22Rv1 (cell line): ENCODE data around the gene EHBP1.

Source experiments
- H3K27ac ChIP-seq: fragments of 450-650 bp; 2 replicates; pipeline ENCODE4 v1.5.1; 2017
- ZFX ChIP-seq: fragments of 450-650 bp; IDR thresholded peaks from 2 replicates; pipeline ENCODE4 v1.6.1; 2017; ENCODE audit warnings: antibody characterized with exemption, borderline replicate concordance
- TF ChIP-seq, protein P1 (sequence below): fragments of 450-650 bp; IDR thresholded peaks from 2 replicates; pipeline ENCODE4 v1.5.1; 2017; ENCODE audit warnings: mild to moderate bottlenecking

Gene EHBP1

GRCh38 chr2:62996534-62997186 is 291.1 kb downstream of the EHBP1 start:
- no peak for TF ChIP-seq ZFX
- TF ChIP-seq, protein P1, sequence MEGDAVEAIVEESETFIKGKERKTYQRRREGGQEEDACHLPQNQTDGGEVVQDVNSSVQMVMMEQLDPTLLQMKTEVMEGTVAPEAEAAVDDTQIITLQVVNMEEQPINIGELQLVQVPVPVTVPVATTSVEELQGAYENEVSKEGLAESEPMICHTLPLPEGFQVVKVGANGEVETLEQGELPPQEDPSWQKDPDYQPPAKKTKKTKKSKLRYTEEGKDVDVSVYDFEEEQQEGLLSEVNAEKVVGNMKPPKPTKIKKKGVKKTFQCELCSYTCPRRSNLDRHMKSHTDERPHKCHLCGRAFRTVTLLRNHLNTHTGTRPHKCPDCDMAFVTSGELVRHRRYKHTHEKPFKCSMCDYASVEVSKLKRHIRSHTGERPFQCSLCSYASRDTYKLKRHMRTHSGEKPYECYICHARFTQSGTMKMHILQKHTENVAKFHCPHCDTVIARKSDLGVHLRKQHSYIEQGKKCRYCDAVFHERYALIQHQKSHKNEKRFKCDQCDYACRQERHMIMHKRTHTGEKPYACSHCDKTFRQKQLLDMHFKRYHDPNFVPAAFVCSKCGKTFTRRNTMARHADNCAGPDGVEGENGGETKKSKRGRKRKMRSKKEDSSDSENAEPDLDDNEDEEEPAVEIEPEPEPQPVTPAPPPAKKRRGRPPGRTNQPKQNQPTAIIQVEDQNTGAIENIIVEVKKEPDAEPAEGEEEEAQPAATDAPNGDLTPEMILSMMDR = no peak
- H3K27ac ChIP-seq = no peak overlapping the region

DNA sequence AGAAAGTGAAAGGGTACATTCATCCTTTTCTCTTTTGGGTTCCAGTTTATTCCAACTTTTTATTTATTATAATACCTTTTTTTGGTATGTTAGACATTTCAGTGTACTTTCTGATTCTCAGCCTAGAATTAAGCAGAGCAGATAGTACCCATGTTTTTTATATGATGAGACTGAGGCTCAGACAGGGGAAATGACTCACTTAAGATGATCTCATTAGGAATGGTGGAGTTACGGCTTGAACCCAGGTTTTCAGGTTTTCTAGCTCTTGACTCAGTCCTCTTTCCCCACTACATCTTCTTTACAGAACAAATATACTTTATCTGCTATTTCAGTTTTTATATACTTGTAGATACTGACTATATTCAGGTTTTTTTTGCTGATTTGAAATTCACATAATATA is 293.4 kb downstream of the EHBP1 start:
- no peak overlapping the region for H3K27ac ChIP-seq
- TF ChIP-seq, protein P1 = no peak
- no peak for TF ChIP-seq ZFX

DNA sequence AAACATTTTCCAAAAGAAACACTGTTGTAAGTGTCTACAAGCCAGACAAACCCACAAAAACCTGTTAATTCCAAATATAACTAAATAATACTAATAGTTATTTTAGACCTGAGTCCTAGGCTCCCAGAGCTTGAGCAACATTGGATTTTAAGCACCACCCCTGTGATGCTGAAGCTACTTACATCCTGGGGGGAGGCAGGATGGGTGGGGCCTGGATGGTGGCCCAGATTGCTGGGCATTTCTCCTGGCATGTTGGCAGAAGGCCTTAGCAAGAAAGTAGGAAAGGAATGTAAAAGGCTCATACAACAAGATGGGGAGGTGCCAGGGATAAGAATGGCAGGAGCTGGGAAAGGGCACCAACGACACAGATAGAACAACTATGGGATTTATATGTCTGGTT is 294.4 kb downstream of the EHBP1 start:
- TF ChIP-seq ZFX = no peak
- no peak overlapping the region for H3K27ac ChIP-seq

DNA sequence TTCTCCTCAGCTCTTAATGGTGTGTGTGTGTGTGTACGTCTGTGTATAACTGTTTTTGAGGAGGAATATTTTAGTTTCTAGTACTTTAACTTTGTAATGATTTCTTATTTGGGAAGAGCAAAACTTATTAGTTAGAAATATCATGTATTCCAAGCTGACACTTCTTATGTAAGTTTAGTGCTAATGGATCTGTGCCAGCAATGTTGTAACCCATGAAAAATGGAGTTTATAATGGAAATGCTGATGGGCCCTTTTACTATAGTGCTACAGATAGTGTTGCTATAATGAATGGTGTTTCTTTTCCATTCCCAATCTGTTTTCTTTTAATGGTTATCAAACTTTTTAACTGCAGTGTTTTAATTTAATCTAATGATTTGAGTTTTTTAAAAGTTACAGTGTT is 295.3 kb downstream of the EHBP1 start:
- no peak overlapping the region for H3K27ac ChIP-seq

GRCh38 chr2:63001576-63001975 is 296.1 kb downstream of the EHBP1 start:
- no peak for TF ChIP-seq ZFX
- no peak overlapping the region for H3K27ac ChIP-seq

More for the DNA sequence above, 295.3 kb downstream of the EHBP1 start:
- TF ChIP-seq, protein P1 = no peak
- TF ChIP-seq ZFX = no peak

GRCh38 chr2:63003351-63003750 is 297.8 kb downstream of the EHBP1 start:
- TF ChIP-seq ZFX = no peak
- TF ChIP-seq, protein P1 = no peak

DNA sequence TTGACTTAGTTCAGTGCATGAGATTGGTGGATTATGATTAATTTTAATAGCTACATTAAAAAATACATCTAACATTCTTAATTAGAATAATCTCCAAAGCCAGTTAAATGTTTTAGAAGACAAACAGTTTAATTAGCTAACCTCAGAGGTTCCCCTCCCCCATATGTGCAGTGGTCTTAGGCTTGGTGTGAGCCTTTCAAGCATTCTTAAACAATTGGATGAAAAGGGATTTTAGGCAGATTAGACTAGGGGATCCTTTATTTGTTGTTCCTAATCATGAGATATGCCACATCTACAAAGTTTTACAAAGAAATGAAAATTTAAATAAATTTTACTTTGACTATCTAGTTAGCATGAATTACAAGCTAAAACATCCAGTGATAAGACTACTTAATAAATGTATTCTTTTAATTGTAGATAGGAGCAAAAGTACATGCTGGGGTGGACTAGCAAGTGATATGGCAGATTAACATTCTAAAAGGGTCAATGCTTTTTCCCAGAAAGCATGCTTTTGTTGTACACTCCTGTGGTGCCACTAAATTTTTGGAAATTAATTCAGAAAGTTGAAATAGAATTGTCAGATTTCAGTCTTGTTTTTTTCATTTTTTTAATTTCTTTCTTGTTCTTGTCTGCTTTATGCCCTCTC is 302.4 kb downstream of the EHBP1 start:
- no peak for TF ChIP-seq ZFX
- TF ChIP-seq, protein P1 = no peak
- H3K27ac ChIP-seq = no peak overlapping the region

More at GRCh38 chr2:63003351-63003750, 297.8 kb downstream of the EHBP1 start:
- H3K27ac ChIP-seq = no peak overlapping the region

GRCh38 chr2:63008838-63009237 is 303.3 kb downstream of the EHBP1 start:
- no peak for TF ChIP-seq ZFX
- TF ChIP-seq, protein P1 = no peak
- no peak overlapping the region for H3K27ac ChIP-seq
